Anterior cingulate cortex (tissue), 58 donors: ENCODE results near the gene HRH3.
A peak's percentile ranks its signal among the peaks of the same experiment; 100 is the strongest.

Experiments
- DNase-seq, 58 donors: peaks; one replicate each; lab custom pipeline; 2025; lab: John Stamatoyannopoulos, UW

Gene HRH3

GRCh38 chr20:62232194-62232593 lies 12.1 kb upstream of the HRH3 start:
- no peak for DNase-seq

- DNase-seq: no peak
Observed at GRCh38 chr20:62231292-62231691, 11.2 kb upstream of the HRH3 start.

GRCh38 chr20:62230696-62231095 lies 10.6 kb upstream of the HRH3 start:
- DNase-seq: no peak

- DNase-seq: no peak
Observed at GRCh38 chr20:62230276-62230675, 10.2 kb upstream of the HRH3 start.

- no peak for DNase-seq
Observed at GRCh38 chr20:62229667-62230066, 9.6 kb upstream of the HRH3 start.

- DNase-seq: no peak
Observed at GRCh38 chr20:62228982-62229545, 9.0 kb upstream of the HRH3 start.

- no peak for DNase-seq
Observed at GRCh38 chr20:62227977-62228958, 8.2 kb upstream of the HRH3 start.

GRCh38 chr20:62227591-62227976 lies 7.5 kb upstream of the HRH3 start:
- DNase-seq: no peak

- DNase-seq: peak in 14 of 58 donors; percentile 9 to 58 (median 28)
Observed at GRCh38 chr20:62226707-62227590, 6.9 kb upstream of the HRH3 start.

- DNase-seq: no peak
Observed at GRCh38 chr20:62225820-62226635, 6.0 kb upstream of the HRH3 start.

GRCh38 chr20:62225026-62225425 lies 4.9 kb upstream of the HRH3 start:
- DNase-seq: no peak

GRCh38 chr20:62224113-62224855 lies 4.2 kb upstream of the HRH3 start:
- DNase-seq: no peak

- DNase-seq: no peak
Observed at GRCh38 chr20:62223571-62223970, 3.5 kb upstream of the HRH3 start.

- DNase-seq: no peak
Observed at GRCh38 chr20:62222972-62223371, 2.9 kb upstream of the HRH3 start.

- DNase-seq: no peak
Observed at GRCh38 chr20:62222266-62222850, 2.3 kb upstream of the HRH3 start.

GRCh38 chr20:62220666-62221568 lies 839 bp upstream of the HRH3 start:
- DNase-seq: peak in 3 of 58 donors; percentile 8 to 44 (median 40)

GRCh38 chr20:62219101-62219991 lies 732 bp downstream of the HRH3 start:
- DNase-seq: no peak
